Measurements from ENCODE around the gene TRAF7.

DNA sequence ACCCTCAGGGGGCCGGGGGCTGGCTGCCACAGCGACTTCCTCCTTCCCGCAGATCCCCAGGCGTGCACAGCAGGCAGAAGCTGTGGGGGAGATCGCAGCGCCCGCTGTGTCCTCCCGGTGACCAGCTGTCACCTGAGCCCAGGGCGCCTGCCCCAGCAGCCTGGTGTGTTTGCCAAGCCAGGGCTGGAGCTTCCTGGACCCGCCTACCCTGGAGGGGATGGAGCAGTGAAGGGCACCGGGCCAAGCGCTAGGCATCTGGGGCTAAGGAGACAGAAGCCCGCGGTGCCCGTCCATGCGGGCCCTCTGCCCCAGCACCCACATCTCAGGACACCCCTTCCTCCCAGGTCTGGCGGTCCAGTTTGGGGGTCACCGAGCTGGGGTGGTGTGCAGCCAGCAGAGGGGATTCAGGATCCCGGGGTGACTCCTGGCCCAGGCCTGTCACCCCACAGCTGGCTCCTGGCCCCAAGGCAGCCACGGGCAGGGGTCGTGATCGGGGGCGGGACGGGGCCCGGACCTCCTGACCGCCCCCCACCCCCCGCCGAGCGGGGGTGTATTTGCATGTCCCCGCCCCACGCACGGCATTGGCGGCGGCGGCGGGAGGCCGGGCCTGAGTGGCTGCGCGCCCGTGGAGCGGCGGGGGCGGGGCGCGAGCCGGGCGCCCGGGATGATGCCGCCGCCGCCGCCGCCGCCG is 7.5 kb upstream of the TRAF7 start, which contains the start of gene RAB26:
- TF ChIP-seq, protein P1, sequence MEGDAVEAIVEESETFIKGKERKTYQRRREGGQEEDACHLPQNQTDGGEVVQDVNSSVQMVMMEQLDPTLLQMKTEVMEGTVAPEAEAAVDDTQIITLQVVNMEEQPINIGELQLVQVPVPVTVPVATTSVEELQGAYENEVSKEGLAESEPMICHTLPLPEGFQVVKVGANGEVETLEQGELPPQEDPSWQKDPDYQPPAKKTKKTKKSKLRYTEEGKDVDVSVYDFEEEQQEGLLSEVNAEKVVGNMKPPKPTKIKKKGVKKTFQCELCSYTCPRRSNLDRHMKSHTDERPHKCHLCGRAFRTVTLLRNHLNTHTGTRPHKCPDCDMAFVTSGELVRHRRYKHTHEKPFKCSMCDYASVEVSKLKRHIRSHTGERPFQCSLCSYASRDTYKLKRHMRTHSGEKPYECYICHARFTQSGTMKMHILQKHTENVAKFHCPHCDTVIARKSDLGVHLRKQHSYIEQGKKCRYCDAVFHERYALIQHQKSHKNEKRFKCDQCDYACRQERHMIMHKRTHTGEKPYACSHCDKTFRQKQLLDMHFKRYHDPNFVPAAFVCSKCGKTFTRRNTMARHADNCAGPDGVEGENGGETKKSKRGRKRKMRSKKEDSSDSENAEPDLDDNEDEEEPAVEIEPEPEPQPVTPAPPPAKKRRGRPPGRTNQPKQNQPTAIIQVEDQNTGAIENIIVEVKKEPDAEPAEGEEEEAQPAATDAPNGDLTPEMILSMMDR (IDR thresholded peaks at IDR 0.05) = no peak
- peak; percentile 73 to 90 (median 90) for TF ChIP-seq POLR2A (IDR thresholded peaks at IDR 0.05)

All from body of pancreas (tissue), 4 donors.